Measurements from ENCODE around the gene CLEC2D. TPM values are rescaled to one million over a fixed set of nuclear protein-coding genes. Genes with fewer than 3 reads are reported as not detected.
"Not testable (repeated sequence)": the region's sequence is repeated elsewhere in the genome, so short reads cannot be mapped to it uniquely, and the experiment has no call there.

Gene CLEC2D
- total and polyA plus RNA-seq, 4 donors = 0.16 to 3.7 (median 3.0) TPM

GRCh38 chr12:9695150-9695549 lies 25.6 kb downstream of the CLEC2D start:
- 95% methylated on average over 9 of the region's 9 CpGs for WGBS
- not testable (repeated sequence) for H3K9me3 ChIP-seq (ENCODE audit: control insufficient read depth in 4 of 4, low read length in 3 of 4); H3K27me3 ChIP-seq (ENCODE audit: control insufficient read depth in 4 of 4, insufficient read depth in 4 of 4, low read length in 3 of 4); H3K4me1 ChIP-seq (ENCODE audit: control insufficient read depth in 4 of 4, insufficient read depth in 4 of 4, low read length in 3 of 4); DNase-seq (ENCODE audit: low spot score); H3K27ac ChIP-seq (ENCODE audit: low read depth in 1 of 2, low read length in 2 of 2); H3K4me3 ChIP-seq (ENCODE audit: low read depth in 1 of 3, low read length in 3 of 3); H3K9ac ChIP-seq (ENCODE audit: low read depth in 1 of 2, low read length in 2 of 2); H3K36me3 ChIP-seq (ENCODE audit: control insufficient read depth in 4 of 4, insufficient read depth in 3 of 4, low read depth in 1 of 4, low read length in 3 of 4)

- not testable (repeated sequence) for H3K4me3 ChIP-seq (ENCODE audit: low read depth in 1 of 3, low read length in 3 of 3); H3K9me3 ChIP-seq (ENCODE audit: control insufficient read depth in 4 of 4, low read length in 3 of 4); H3K36me3 ChIP-seq (ENCODE audit: control insufficient read depth in 4 of 4, insufficient read depth in 3 of 4, low read depth in 1 of 4, low read length in 3 of 4); H3K27me3 ChIP-seq (ENCODE audit: control insufficient read depth in 4 of 4, insufficient read depth in 4 of 4, low read length in 3 of 4); H3K4me1 ChIP-seq (ENCODE audit: control insufficient read depth in 4 of 4, insufficient read depth in 4 of 4, low read length in 3 of 4); H3K27ac ChIP-seq (ENCODE audit: low read depth in 1 of 2, low read length in 2 of 2); DNase-seq (ENCODE audit: low spot score); H3K9ac ChIP-seq (ENCODE audit: low read depth in 1 of 2, low read length in 2 of 2)
- WGBS = 96% methylated on average over 3 of the region's 3 CpGs
Measured at GRCh38 chr12:9695661-9696060, 26.1 kb downstream of the CLEC2D start.

DNA sequence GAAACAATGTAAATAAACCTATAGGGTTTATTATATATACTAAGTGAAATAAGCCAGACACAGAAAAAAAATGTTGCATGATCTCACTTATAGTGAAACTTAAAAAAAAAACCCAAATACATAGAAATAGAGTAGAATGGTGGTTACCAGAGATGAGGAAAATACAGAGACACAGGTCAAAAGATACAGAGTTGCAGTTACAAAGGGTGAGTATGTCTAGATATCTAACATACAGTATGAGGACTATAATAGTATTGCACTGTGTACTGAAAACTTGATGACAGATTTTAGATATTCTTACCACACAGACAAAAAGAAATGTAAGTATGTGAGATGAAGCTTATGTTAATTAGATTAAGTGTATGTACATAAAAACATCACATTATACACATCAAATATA lies 28.1 kb downstream of the CLEC2D start:
- Histone ChIP-seq H3K9ac (ENCODE audit: low read depth in 1 of 2, low read length in 2 of 2) (no peak overlapping the region), H3K4me1 (ENCODE audit: control insufficient read depth in 4 of 4, insufficient read depth in 4 of 4, low read length in 3 of 4) (no peaks in the 10 kb centered on the region)

More for the DNA sequence above, 28.1 kb downstream of the CLEC2D start:
- Histone ChIP-seq H3K27me3 (ENCODE audit: control insufficient read depth in 4 of 4, insufficient read depth in 4 of 4, low read length in 3 of 4) (no peaks in the 10 kb centered on the region), H3K27ac (ENCODE audit: low read depth in 1 of 2, low read length in 2 of 2) (no peak overlapping the region), H3K36me3 (ENCODE audit: control insufficient read depth in 4 of 4, insufficient read depth in 3 of 4, low read depth in 1 of 4, low read length in 3 of 4) (peaks cover 0 to 2% (median 0%) of the 10 kb centered on the region in 4 donors), H3K4me3 (ENCODE audit: low read depth in 1 of 3, low read length in 3 of 3) (no peak overlapping the region), H3K9me3 (ENCODE audit: control insufficient read depth in 4 of 4, low read length in 3 of 4) (no peaks in the 10 kb centered on the region)
- no peak for DNase-seq (ENCODE audit: low spot score)
- no peak for TF ChIP-seq RAD21 (IDR thresholded peaks at IDR 0.05)
- TF ChIP-seq JUND (IDR thresholded peaks at IDR 0.05) = no peak
- no peak for TF ChIP-seq EGR1 (IDR thresholded peaks at IDR 0.05; ENCODE audit: low read depth in 2 of 2)
- TF ChIP-seq, protein P1, sequence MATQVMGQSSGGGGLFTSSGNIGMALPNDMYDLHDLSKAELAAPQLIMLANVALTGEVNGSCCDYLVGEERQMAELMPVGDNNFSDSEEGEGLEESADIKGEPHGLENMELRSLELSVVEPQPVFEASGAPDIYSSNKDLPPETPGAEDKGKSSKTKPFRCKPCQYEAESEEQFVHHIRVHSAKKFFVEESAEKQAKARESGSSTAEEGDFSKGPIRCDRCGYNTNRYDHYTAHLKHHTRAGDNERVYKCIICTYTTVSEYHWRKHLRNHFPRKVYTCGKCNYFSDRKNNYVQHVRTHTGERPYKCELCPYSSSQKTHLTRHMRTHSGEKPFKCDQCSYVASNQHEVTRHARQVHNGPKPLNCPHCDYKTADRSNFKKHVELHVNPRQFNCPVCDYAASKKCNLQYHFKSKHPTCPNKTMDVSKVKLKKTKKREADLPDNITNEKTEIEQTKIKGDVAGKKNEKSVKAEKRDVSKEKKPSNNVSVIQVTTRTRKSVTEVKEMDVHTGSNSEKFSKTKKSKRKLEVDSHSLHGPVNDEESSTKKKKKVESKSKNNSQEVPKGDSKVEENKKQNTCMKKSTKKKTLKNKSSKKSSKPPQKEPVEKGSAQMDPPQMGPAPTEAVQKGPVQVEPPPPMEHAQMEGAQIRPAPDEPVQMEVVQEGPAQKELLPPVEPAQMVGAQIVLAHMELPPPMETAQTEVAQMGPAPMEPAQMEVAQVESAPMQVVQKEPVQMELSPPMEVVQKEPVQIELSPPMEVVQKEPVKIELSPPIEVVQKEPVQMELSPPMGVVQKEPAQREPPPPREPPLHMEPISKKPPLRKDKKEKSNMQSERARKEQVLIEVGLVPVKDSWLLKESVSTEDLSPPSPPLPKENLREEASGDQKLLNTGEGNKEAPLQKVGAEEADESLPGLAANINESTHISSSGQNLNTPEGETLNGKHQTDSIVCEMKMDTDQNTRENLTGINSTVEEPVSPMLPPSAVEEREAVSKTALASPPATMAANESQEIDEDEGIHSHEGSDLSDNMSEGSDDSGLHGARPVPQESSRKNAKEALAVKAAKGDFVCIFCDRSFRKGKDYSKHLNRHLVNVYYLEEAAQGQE (IDR thresholded peaks at IDR 0.05) = no peak
- TF ChIP-seq CTCF (IDR thresholded peaks at IDR 0.05; ENCODE audit: low read depth, low read length, missing input control) = no peak
- TF ChIP-seq SP1 (IDR thresholded peaks at IDR 0.05) = no peak
- TF ChIP-seq, protein P2, sequence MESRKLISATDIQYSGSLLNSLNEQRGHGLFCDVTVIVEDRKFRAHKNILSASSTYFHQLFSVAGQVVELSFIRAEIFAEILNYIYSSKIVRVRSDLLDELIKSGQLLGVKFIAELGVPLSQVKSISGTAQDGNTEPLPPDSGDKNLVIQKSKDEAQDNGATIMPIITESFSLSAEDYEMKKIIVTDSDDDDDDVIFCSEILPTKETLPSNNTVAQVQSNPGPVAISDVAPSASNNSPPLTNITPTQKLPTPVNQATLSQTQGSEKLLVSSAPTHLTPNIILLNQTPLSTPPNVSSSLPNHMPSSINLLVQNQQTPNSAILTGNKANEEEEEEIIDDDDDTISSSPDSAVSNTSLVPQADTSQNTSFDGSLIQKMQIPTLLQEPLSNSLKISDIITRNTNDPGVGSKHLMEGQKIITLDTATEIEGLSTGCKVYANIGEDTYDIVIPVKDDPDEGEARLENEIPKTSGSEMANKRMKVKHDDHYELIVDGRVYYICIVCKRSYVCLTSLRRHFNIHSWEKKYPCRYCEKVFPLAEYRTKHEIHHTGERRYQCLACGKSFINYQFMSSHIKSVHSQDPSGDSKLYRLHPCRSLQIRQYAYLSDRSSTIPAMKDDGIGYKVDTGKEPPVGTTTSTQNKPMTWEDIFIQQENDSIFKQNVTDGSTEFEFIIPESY (IDR thresholded peaks at IDR 0.05) = no peak
- TF ChIP-seq RXRA (IDR thresholded peaks at IDR 0.05) = no peak
- TF ChIP-seq, protein P3, sequence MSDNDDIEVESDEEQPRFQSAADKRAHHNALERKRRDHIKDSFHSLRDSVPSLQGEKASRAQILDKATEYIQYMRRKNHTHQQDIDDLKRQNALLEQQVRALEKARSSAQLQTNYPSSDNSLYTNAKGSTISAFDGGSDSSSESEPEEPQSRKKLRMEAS (IDR thresholded peaks at IDR 0.05) = no peak
- TF ChIP-seq FOXA2 (IDR thresholded peaks at IDR 0.05) = no peak
- TF ChIP-seq YY1 (IDR thresholded peaks at IDR 0.05) = no peak
- TF ChIP-seq ATF3 (IDR thresholded peaks at IDR 0.05) = no peak

Data from liver (tissue), 9 donors.